HEK293 (cell line): ENCODE measurements around the gene CRYBB3.
A peak's percentile ranks its signal among the peaks of the same experiment; 100 is the strongest.

Experiments used
- CTCF ChIA-PET: fragments of 350-600 bp; formaldehyde crosslinking; extraction: SDS; loops from one replicate; lab custom pipeline; 2021; ENCODE audit warnings: antibody characterized with exemption; lab: Yijun Ruan, JAX
- POLR2A ChIA-PET: fragments of 300-600 bp; formaldehyde crosslinking; extraction: SDS; loops from one replicate; lab custom pipeline; 2020; ENCODE audit warnings: antibody characterized with exemption, inconsistent platforms; lab: Yijun Ruan, JAX
- H3K27ac ChIP-seq: fragments of 200-500 bp; sonication (Bioruptor generic); 2 replicates; pipeline ENCODE4 v1.5.1; 2014; ENCODE audit warnings: low read depth, low read length, control low read depth, inconsistent platforms; ENCODE audit errors: extremely low read depth
- H3K36me3 ChIP-seq, 2 experiments: fragments of 200-500 bp in 1 of 2; sonication (Bioruptor generic) in 1 of 2; 1 replicate in 1 of 2; 2 replicates in 1 of 2; pipeline ENCODE4 v1.5.1; 2014 to 2017; ENCODE audit warnings: inconsistent platforms in 2 of 2, low read length in 2 of 2; ENCODE audit not compliant: control insufficient read depth in 2 of 2, insufficient read depth in 1 of 2
- H3K4me1 ChIP-seq: fragments of 200-500 bp; sonication (Bioruptor generic); 2 replicates; pipeline ENCODE4 v1.5.1; 2014; ENCODE audit warnings: mild to moderate bottlenecking, low read length, inconsistent platforms; ENCODE audit not compliant: control insufficient read depth, insufficient read depth
- H3K4me3 ChIP-seq: 2 replicates; pipeline ENCODE4 v1.5.1; 2011; ENCODE audit warnings: low read depth, mild to moderate bottlenecking, control low read depth, low read length, moderate library complexity
- H3K9me3 ChIP-seq: fragments of 200-500 bp; sonication (Bioruptor generic); 2 replicates; pipeline ENCODE4 v1.5.1; 2014; ENCODE audit warnings: low read depth, low read length, inconsistent platforms; ENCODE audit not compliant: control insufficient read depth, insufficient read depth
- GLIS1 ChIP-seq: fragments of 450-650 bp; formaldehyde crosslinking; IDR thresholded peaks from 2 replicates; pipeline ENCODE4 v1.5.1; 2016; ENCODE audit warnings: missing biosample characterization, missing genetic modification characterization
- HOXC10 ChIP-seq: sonication (generic); formaldehyde crosslinking; IDR thresholded peaks from 2 replicates; pipeline ENCODE4 v1.8.1; 2023; ENCODE audit warnings: mild to moderate bottlenecking, missing genetic modification reagents
- IKZF3 ChIP-seq: fragments of 450-650 bp; IDR thresholded peaks from 2 replicates; pipeline ENCODE4 v1.5.0; 2018; ENCODE audit warnings: missing biosample characterization, mild to moderate bottlenecking, missing genetic modification characterization, moderate library complexity
- MYNN ChIP-seq: fragments of 450-650 bp; formaldehyde crosslinking; IDR thresholded peaks from 2 replicates; pipeline ENCODE4 v1.5.1; 2016; ENCODE audit warnings: missing biosample characterization, missing genetic modification characterization, borderline replicate concordance
- PRDM4 ChIP-seq: fragments of 450-650 bp; formaldehyde crosslinking; IDR thresholded peaks from 2 replicates; pipeline ENCODE4 v1.5.1; 2017; ENCODE audit warnings: missing biosample characterization, missing genetic modification characterization
- RBAK ChIP-seq: fragments of 450-650 bp; formaldehyde crosslinking; IDR thresholded peaks from 2 replicates; pipeline ENCODE4 v1.5.1; 2016; ENCODE audit warnings: missing biosample characterization, missing genetic modification characterization
- ZBTB1 ChIP-seq: fragments of 450-650 bp; formaldehyde crosslinking; IDR thresholded peaks from 2 replicates; pipeline ENCODE4 v1.5.1; 2016; ENCODE audit warnings: missing biosample characterization, missing genetic modification characterization
- ZFP3 ChIP-seq: fragments of 450-650 bp; formaldehyde crosslinking; IDR thresholded peaks from 2 replicates; pipeline ENCODE4 v1.5.1; 2016; ENCODE audit warnings: low read depth, missing biosample characterization, missing genetic modification characterization
- ZFP37 ChIP-seq: fragments of 450-650 bp; formaldehyde crosslinking; IDR thresholded peaks from 2 replicates; pipeline ENCODE4 v1.5.1; 2016; ENCODE audit warnings: missing biosample characterization, missing genetic modification characterization
- ZFP69B ChIP-seq: fragments of 450-650 bp; formaldehyde crosslinking; IDR thresholded peaks from 2 replicates; pipeline ENCODE4 v1.5.1; 2016; ENCODE audit warnings: missing biosample characterization, missing genetic modification characterization
- ZNF10 ChIP-seq: fragments of 450-650 bp; formaldehyde crosslinking; IDR thresholded peaks from 2 replicates; pipeline ENCODE4 v1.5.1; 2017; ENCODE audit warnings: missing biosample characterization, missing genetic modification characterization
- ZNF175 ChIP-seq: fragments of 450-650 bp; formaldehyde crosslinking; IDR thresholded peaks from 2 replicates; pipeline ENCODE4 v1.5.1; 2016; ENCODE audit warnings: missing biosample characterization, missing genetic modification characterization
- ZNF214 ChIP-seq: fragments of 450-650 bp; formaldehyde crosslinking; IDR thresholded peaks from 2 replicates; pipeline ENCODE4 v1.5.1; 2017; ENCODE audit warnings: missing biosample characterization, mild to moderate bottlenecking, missing genetic modification characterization, borderline replicate concordance
- ZNF266 ChIP-seq: fragments of 450-650 bp; formaldehyde crosslinking; IDR thresholded peaks from 2 replicates; pipeline ENCODE4 v1.5.1; 2016; ENCODE audit warnings: missing biosample characterization, missing genetic modification characterization, low read depth
- ZNF341 ChIP-seq: fragments of 450-650 bp; formaldehyde crosslinking; IDR thresholded peaks from 2 replicates; pipeline ENCODE4; 2016; ENCODE audit warnings: low read depth, missing biosample characterization, missing genetic modification characterization
- ZNF350 ChIP-seq: fragments of 450-650 bp; formaldehyde crosslinking; IDR thresholded peaks from 2 replicates; pipeline ENCODE4 v1.5.0; 2017; ENCODE audit warnings: missing biosample characterization, mild to moderate bottlenecking, missing genetic modification characterization
- ZNF366 ChIP-seq: fragments of 450-650 bp; formaldehyde crosslinking; conservative IDR thresholded peaks from 2 replicates; pipeline ENCODE4 v1.5.1; 2016; ENCODE audit warnings: missing biosample characterization, missing genetic modification characterization
- ZNF416 ChIP-seq: fragments of 450-650 bp; formaldehyde crosslinking; IDR thresholded peaks from 2 replicates; pipeline ENCODE4 v1.5.1; 2016; ENCODE audit warnings: missing biosample characterization, missing genetic modification characterization
- ZNF548 ChIP-seq: fragments of 450-650 bp; formaldehyde crosslinking; IDR thresholded peaks from 2 replicates; pipeline ENCODE4 v1.5.1; 2016; ENCODE audit warnings: missing biosample characterization, missing genetic modification characterization
- ZNF555 ChIP-seq: fragments of 450-650 bp; formaldehyde crosslinking; conservative IDR thresholded peaks from 2 replicates; pipeline ENCODE4 v1.5.1; 2017; ENCODE audit warnings: missing biosample characterization, mild to moderate bottlenecking, missing genetic modification characterization, inconsistent platforms
- ZNF560 ChIP-seq: fragments of 450-650 bp; formaldehyde crosslinking; IDR thresholded peaks from 2 replicates; pipeline ENCODE4 v1.5.1; 2017; ENCODE audit warnings: missing biosample characterization, missing genetic modification characterization, borderline replicate concordance
- ZNF600 ChIP-seq: fragments of 450-650 bp; formaldehyde crosslinking; IDR thresholded peaks from 2 replicates; pipeline ENCODE4 v1.5.1; 2016; ENCODE audit warnings: missing biosample characterization, missing genetic modification characterization
- ZNF701 ChIP-seq: fragments of 450-650 bp; formaldehyde crosslinking; IDR thresholded peaks from 2 replicates; pipeline ENCODE4 v1.5.1; 2016; ENCODE audit warnings: missing biosample characterization, missing genetic modification characterization
- ZNF777 ChIP-seq: fragments of 450-650 bp; formaldehyde crosslinking; IDR thresholded peaks from 2 replicates; pipeline ENCODE4 v1.5.1; 2017; ENCODE audit warnings: missing biosample characterization, missing genetic modification characterization, borderline replicate concordance
- TF ChIP-seq, protein P1 (sequence below): fragments of 450-650 bp; formaldehyde crosslinking; IDR thresholded peaks from 2 replicates; pipeline ENCODE4 v1.5.1; 2016; ENCODE audit warnings: missing biosample characterization, missing genetic modification characterization
- TF ChIP-seq, protein P2 (sequence below): fragments of 450-650 bp; formaldehyde crosslinking; IDR thresholded peaks from 2 replicates; pipeline ENCODE4 v1.5.1; 2017; ENCODE audit warnings: missing biosample characterization, missing genetic modification characterization

CRYBB3 gene

GRCh38 chr22:25212337-25212736 lies 12.7 kb downstream of the CRYBB3 start (continued):
- TF ChIP-seq ZNF600 (tag by site-specific recombination) (no peak), MYNN (no peak), ZNF266 (tag by site-specific recombination) (no peak), ZFP69B (tag by site-specific recombination) (no peak), ZNF366 (no peak), ZNF175 (tag by site-specific recombination) (no peak), IKZF3 (tag by site-specific recombination) (no peak), ZNF548 (no peak), ZNF341 (tag by site-specific recombination) (no peak)
- TF ChIP-seq, protein P1, sequence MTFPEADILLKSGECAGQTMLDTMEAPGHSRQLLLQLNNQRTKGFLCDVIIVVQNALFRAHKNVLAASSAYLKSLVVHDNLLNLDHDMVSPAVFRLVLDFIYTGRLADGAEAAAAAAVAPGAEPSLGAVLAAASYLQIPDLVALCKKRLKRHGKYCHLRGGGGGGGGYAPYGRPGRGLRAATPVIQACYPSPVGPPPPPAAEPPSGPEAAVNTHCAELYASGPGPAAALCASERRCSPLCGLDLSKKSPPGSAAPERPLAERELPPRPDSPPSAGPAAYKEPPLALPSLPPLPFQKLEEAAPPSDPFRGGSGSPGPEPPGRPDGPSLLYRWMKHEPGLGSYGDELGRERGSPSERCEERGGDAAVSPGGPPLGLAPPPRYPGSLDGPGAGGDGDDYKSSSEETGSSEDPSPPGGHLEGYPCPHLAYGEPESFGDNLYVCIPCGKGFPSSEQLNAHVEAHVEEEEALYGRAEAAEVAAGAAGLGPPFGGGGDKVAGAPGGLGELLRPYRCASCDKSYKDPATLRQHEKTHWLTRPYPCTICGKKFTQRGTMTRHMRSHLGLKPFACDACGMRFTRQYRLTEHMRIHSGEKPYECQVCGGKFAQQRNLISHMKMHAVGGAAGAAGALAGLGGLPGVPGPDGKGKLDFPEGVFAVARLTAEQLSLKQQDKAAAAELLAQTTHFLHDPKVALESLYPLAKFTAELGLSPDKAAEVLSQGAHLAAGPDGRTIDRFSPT (tag by site-specific recombination), result no peak

GRCh38 chr22:25213221-25213620 lies 13.6 kb downstream of the CRYBB3 start:
- no peaks in the 10 kb centered on the region for H3K4me1 ChIP-seq
- H3K4me3 ChIP-seq, result no peak overlapping the region
- TF ChIP-seq RBAK (tag by site-specific recombination), result peak; percentile 68; the same call in 1 of the 2 replicates
- no peak for TF ChIP-seq ZNF350
- ChIA-PET POLR2A (no interaction called here), CTCF (interaction anchor here (3.0 kb wide), 1 partner anchor 11 kb away, joined by 18 read pairs; no protein-coding TSS in a partner anchor)
- H3K27ac ChIP-seq, result no peak overlapping the region
- no peaks in the 10 kb centered on the region for H3K36me3 ChIP-seq
- no peaks in the 10 kb centered on the region; the same call in 1 of the 2 replicates for H3K9me3 ChIP-seq

GRCh38 chr22:25216230-25216629 lies 16.6 kb downstream of the CRYBB3 start:
- no peak for TF ChIP-seq ZNF555 (tag by site-specific recombination)
- no peak overlapping the region for H3K4me3 ChIP-seq
- no peaks in the 10 kb centered on the region for H3K4me1 ChIP-seq
- H3K9me3 ChIP-seq, result no peaks in the 10 kb centered on the region; the same call in 1 of the 2 replicates
- ChIA-PET CTCF (interaction anchor here (0.8 to 3.2 kb wide), 3 partner anchors 11 to 413 kb away, joined by 3 to 16 read pairs (median 3); no protein-coding TSS in a partner anchor), POLR2A (no interaction called here)
- no peak overlapping the region for H3K27ac ChIP-seq
- H3K36me3 ChIP-seq, result no peaks in the 10 kb centered on the region

GRCh38 chr22:25219211-25219689 lies 19.6 kb downstream of the CRYBB3 start, which contains the start of gene CRYBB2:
CRYBB2 (plus strand) TSS chr22:25219639; CDS start chr22:25221430, 1,791 bp downstream.
- ChIA-PET POLR2A (interaction anchor here (0.7 kb wide), 1 partner anchor 1518 kb away, joined by 6 read pairs; no protein-coding TSS in a partner anchor), CTCF (interaction anchor here (1.5 kb wide), 1 partner anchor 17 kb away, joined by 5 read pairs; no protein-coding TSS in a partner anchor)
- H3K27ac ChIP-seq, result no peak within 1 kb of the TSS
- H3K36me3 ChIP-seq, result no peaks in the 10 kb centered on the region
- H3K4me3 ChIP-seq, result no peak within 1 kb of the TSS
- no peaks in the 10 kb centered on the region; the same call in 1 of the 2 replicates for H3K9me3 ChIP-seq
- no peaks in the 10 kb centered on the region for H3K4me1 ChIP-seq
- TF ChIP-seq, protein P2, sequence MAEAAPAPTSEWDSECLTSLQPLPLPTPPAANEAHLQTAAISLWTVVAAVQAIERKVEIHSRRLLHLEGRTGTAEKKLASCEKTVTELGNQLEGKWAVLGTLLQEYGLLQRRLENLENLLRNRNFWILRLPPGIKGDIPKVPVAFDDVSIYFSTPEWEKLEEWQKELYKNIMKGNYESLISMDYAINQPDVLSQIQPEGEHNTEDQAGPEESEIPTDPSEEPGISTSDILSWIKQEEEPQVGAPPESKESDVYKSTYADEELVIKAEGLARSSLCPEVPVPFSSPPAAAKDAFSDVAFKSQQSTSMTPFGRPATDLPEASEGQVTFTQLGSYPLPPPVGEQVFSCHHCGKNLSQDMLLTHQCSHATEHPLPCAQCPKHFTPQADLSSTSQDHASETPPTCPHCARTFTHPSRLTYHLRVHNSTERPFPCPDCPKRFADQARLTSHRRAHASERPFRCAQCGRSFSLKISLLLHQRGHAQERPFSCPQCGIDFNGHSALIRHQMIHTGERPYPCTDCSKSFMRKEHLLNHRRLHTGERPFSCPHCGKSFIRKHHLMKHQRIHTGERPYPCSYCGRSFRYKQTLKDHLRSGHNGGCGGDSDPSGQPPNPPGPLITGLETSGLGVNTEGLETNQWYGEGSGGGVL (tag by site-specific recombination), result no peak
- TF ChIP-seq ZFP3 (tag by site-specific recombination) (no peak), ZNF777 (tag by site-specific recombination) (no peak), ZNF701 (tag by site-specific recombination) (no peak), ZBTB1 (tag by site-specific recombination) (no peak), ZNF214 (tag by site-specific recombination) (no peak), ZFP37 (tag by site-specific recombination) (no peak), GLIS1 (tag by site-specific recombination) (no peak), ZNF560 (tag by site-specific recombination) (no peak), HOXC10 (CRISPR knock-in tag) (no peak), PRDM4 (tag by site-specific recombination) (no peak), ZNF555 (tag by site-specific recombination) (no peak), ZNF10 (tag by site-specific recombination) (no peak), ZNF416 (no peak)
